ENCODE results near the gene VILL.
"Not testable (repeated sequence)": the region's sequence is repeated elsewhere in the genome, so short reads cannot be mapped to it uniquely, and the experiment has no call there.

VILL gene

GRCh38 chr3:37967260-37967881 is 23.2 kb upstream of the VILL start:
- H3K9ac ChIP-seq (ENCODE audit: low read length), result no peak overlapping the region

GRCh38 chr3:37968199-37968598 is 22.4 kb upstream of the VILL start:
- no peaks in the 10 kb centered on the region for H3K27me3 ChIP-seq (ENCODE audit: control insufficient read depth, insufficient read depth, low read length)
- no peaks in the 10 kb centered on the region for H3K9me3 ChIP-seq (ENCODE audit: control insufficient read depth, low read length)
- no peak overlapping the region for H3K4me3 ChIP-seq (ENCODE audit: low read length)
- H3K9ac ChIP-seq (ENCODE audit: low read length), result no peak overlapping the region
- H3K4me1 ChIP-seq (ENCODE audit: control insufficient read depth, insufficient read depth, low read length), result peaks cover 40% of the 10 kb centered on the region
- no peaks in the 10 kb centered on the region for H3K36me3 ChIP-seq (ENCODE audit: control insufficient read depth, insufficient read depth, low read length)

More at GRCh38 chr3:37967260-37967881, 23.2 kb upstream of the VILL start:
- H3K9me3 ChIP-seq (ENCODE audit: control insufficient read depth, low read length), result no peaks in the 10 kb centered on the region
- H3K27me3 ChIP-seq (ENCODE audit: control insufficient read depth, insufficient read depth, low read length), result no peaks in the 10 kb centered on the region
- H3K36me3 ChIP-seq (ENCODE audit: control insufficient read depth, insufficient read depth, low read length), result no peaks in the 10 kb centered on the region
- no peak overlapping the region for H3K4me3 ChIP-seq (ENCODE audit: low read length)
- peaks cover 44% of the 10 kb centered on the region for H3K4me1 ChIP-seq (ENCODE audit: control insufficient read depth, insufficient read depth, low read length)

- Histone ChIP-seq H3K9me3 (ENCODE audit: control insufficient read depth, low read length) (no peaks in the 10 kb centered on the region), H3K4me3 (ENCODE audit: low read length) (no peak overlapping the region), H3K27me3 (ENCODE audit: control insufficient read depth, insufficient read depth, low read length) (no peaks in the 10 kb centered on the region), H3K9ac (ENCODE audit: low read length) (peak overlapping the region; percentile 13), H3K36me3 (ENCODE audit: control insufficient read depth, insufficient read depth, low read length) (no peaks in the 10 kb centered on the region), H3K4me1 (ENCODE audit: control insufficient read depth, insufficient read depth, low read length) (peaks cover 48% of the 10 kb centered on the region)
Observed at GRCh38 chr3:37968813-37969595, 21.6 kb upstream of the VILL start.

- H3K36me3 ChIP-seq (ENCODE audit: control insufficient read depth, insufficient read depth, low read length), result no peaks in the 10 kb centered on the region
Observed at GRCh38 chr3:37969596-37970100, 20.9 kb upstream of the VILL start.

GRCh38 chr3:37970802-37971201 is 19.8 kb upstream of the VILL start:
- Histone ChIP-seq H3K27me3 (ENCODE audit: control insufficient read depth, insufficient read depth, low read length) (no peaks in the 10 kb centered on the region), H3K4me1 (ENCODE audit: control insufficient read depth, insufficient read depth, low read length) (peaks cover 47% of the 10 kb centered on the region), H3K9me3 (ENCODE audit: control insufficient read depth, low read length) (no peaks in the 10 kb centered on the region), H3K36me3 (ENCODE audit: control insufficient read depth, insufficient read depth, low read length) (peaks cover 3% of the 10 kb centered on the region), H3K9ac (ENCODE audit: low read length) (no peak overlapping the region), H3K4me3 (ENCODE audit: low read length) (no peak overlapping the region)

More at GRCh38 chr3:37969596-37970100, 20.9 kb upstream of the VILL start:
- Histone ChIP-seq H3K4me1 (ENCODE audit: control insufficient read depth, insufficient read depth, low read length) (peaks cover 54% of the 10 kb centered on the region), H3K9me3 (ENCODE audit: control insufficient read depth, low read length) (no peaks in the 10 kb centered on the region), H3K4me3 (ENCODE audit: low read length) (no peak overlapping the region), H3K9ac (ENCODE audit: low read length) (peak overlapping the region; percentile 13), H3K27me3 (ENCODE audit: control insufficient read depth, insufficient read depth, low read length) (no peaks in the 10 kb centered on the region)

GRCh38 chr3:37971467-37971866 is 19.1 kb upstream of the VILL start:
- Histone ChIP-seq H3K27me3 (ENCODE audit: control insufficient read depth, insufficient read depth, low read length) (no peaks in the 10 kb centered on the region), H3K4me1 (ENCODE audit: control insufficient read depth, insufficient read depth, low read length) (peaks cover 46% of the 10 kb centered on the region), H3K9me3 (ENCODE audit: control insufficient read depth, low read length) (no peaks in the 10 kb centered on the region), H3K9ac (ENCODE audit: low read length) (no peak overlapping the region), H3K36me3 (ENCODE audit: control insufficient read depth, insufficient read depth, low read length) (peaks cover 8% of the 10 kb centered on the region), H3K4me3 (ENCODE audit: low read length) (no peak overlapping the region)

- H3K27me3 ChIP-seq (ENCODE audit: control insufficient read depth, insufficient read depth, low read length); H3K36me3 ChIP-seq (ENCODE audit: control insufficient read depth, insufficient read depth, low read length); H3K9ac ChIP-seq (ENCODE audit: low read length); H3K4me3 ChIP-seq (ENCODE audit: low read length); H3K9me3 ChIP-seq (ENCODE audit: control insufficient read depth, low read length): not testable (repeated sequence)
- peaks cover 41% of the 10 kb centered on the region for H3K4me1 ChIP-seq (ENCODE audit: control insufficient read depth, insufficient read depth, low read length)
Observed at GRCh38 chr3:37972056-37972455, 18.5 kb upstream of the VILL start.

GRCh38 chr3:37973246-37974054 is 17.1 kb upstream of the VILL start:
- Histone ChIP-seq H3K27me3 (ENCODE audit: control insufficient read depth, insufficient read depth, low read length) (no peaks in the 10 kb centered on the region), H3K4me1 (ENCODE audit: control insufficient read depth, insufficient read depth, low read length) (peaks cover 39% of the 10 kb centered on the region), H3K9me3 (ENCODE audit: control insufficient read depth, low read length) (no peaks in the 10 kb centered on the region), H3K9ac (ENCODE audit: low read length) (no peak overlapping the region), H3K36me3 (ENCODE audit: control insufficient read depth, insufficient read depth, low read length) (peaks cover 8% of the 10 kb centered on the region), H3K4me3 (ENCODE audit: low read length) (no peak overlapping the region)

- Histone ChIP-seq H3K4me1 (ENCODE audit: control insufficient read depth, insufficient read depth, low read length) (peaks cover 31% of the 10 kb centered on the region), H3K9me3 (ENCODE audit: control insufficient read depth, low read length) (no peaks in the 10 kb centered on the region), H3K9ac (ENCODE audit: low read length) (no peak overlapping the region), H3K4me3 (ENCODE audit: low read length) (no peak overlapping the region), H3K36me3 (ENCODE audit: control insufficient read depth, insufficient read depth, low read length) (peaks cover 8% of the 10 kb centered on the region), H3K27me3 (ENCODE audit: control insufficient read depth, insufficient read depth, low read length) (no peaks in the 10 kb centered on the region)
Observed at GRCh38 chr3:37974121-37975083, 16.2 kb upstream of the VILL start.

GRCh38 chr3:37979541-37980461 is 10.8 kb upstream of the VILL start:
- H3K4me1 ChIP-seq (ENCODE audit: control insufficient read depth, insufficient read depth, low read length), result peaks cover 7% of the 10 kb centered on the region
- H3K4me3 ChIP-seq (ENCODE audit: low read length), result no peak overlapping the region
- H3K36me3 ChIP-seq (ENCODE audit: control insufficient read depth, insufficient read depth, low read length), result peaks cover 8% of the 10 kb centered on the region
- no peaks in the 10 kb centered on the region for H3K27me3 ChIP-seq (ENCODE audit: control insufficient read depth, insufficient read depth, low read length)
- H3K9me3 ChIP-seq (ENCODE audit: control insufficient read depth, low read length), result no peaks in the 10 kb centered on the region
- H3K9ac ChIP-seq (ENCODE audit: low read length), result no peak overlapping the region

All from mucosa of stomach (tissue), 1 donor.